Measurements from ENCODE around the gene MYBPH. TPM values are rescaled to one million over a fixed set of nuclear protein-coding genes. Genes with fewer than 3 reads are reported as not detected.

MYBPH gene
- total RNA-seq, 1 experiment from 2014 or later = not detected

- POLR2A ChIA-PET (ENCODE audit: low non-redundant PET) = no interaction called here
- H3K27ac ChIP-seq (ENCODE audit: low read depth, low read length, poor library complexity, severe bottlenecking) = no peak overlapping the region
- no peak for TF ChIP-seq CTCF (conservative IDR thresholded peaks at IDR 0.05; ENCODE audit: low read depth, low read length)
- no peak for TF ChIP-seq EZH2 (IDR thresholded peaks at IDR 0.05; ENCODE audit: borderline replicate concordance, low read depth, low read length, poor library complexity, severe bottlenecking)
- CTCF ChIA-PET = interaction anchor here (0.6 to 2.5 kb wide), 4 partner anchors 14 to 132 kb away, joined by 3 to 23 read pairs (median 3); no protein-coding TSS in a partner anchor
- H3K27me3 ChIP-seq (replicated peaks; ENCODE audit: insufficient read depth, low read depth, low read length, poor library complexity) = no peaks in the 10 kb centered on the region
- no peaks in the 10 kb centered on the region for H3K9me3 ChIP-seq (ENCODE audit: low read depth, low read length, poor library complexity, severe bottlenecking)
- H3K36me3 ChIP-seq (ENCODE audit: insufficient read depth, low read length, poor library complexity, severe bottlenecking) = no peaks in the 10 kb centered on the region
- peaks cover 5% of the 10 kb centered on the region for H3K4me1 ChIP-seq (ENCODE audit: insufficient read depth, low read length, poor library complexity, severe bottlenecking)
- BruUV-seq (replicated peaks) = no TSS peak
- no peak for DNase-seq (ENCODE audit: low spot score)
- H3K4me3 ChIP-seq (ENCODE audit: low read depth, low read length, poor library complexity, severe bottlenecking) = no peak overlapping the region
- intact Hi-C loops (cut with micrococcal nuclease; ENCODE audit: unreplicated experiment) = loop anchor here (1.0 to 5.0 kb wide), 2 partner anchors 54 to 132 kb away; no protein-coding TSS in a partner anchor
Observed at GRCh38 chr1:203171341-203172183, 4.1 kb downstream of the MYBPH start.

GRCh38 chr1:203170625-203171330 lies 4.8 kb downstream of the MYBPH start:
- no peak for DNase-seq (ENCODE audit: low spot score)
- TF ChIP-seq CTCF (conservative IDR thresholded peaks at IDR 0.05; ENCODE audit: low read depth, low read length) (no peak), EZH2 (IDR thresholded peaks at IDR 0.05; ENCODE audit: borderline replicate concordance, low read depth, low read length, poor library complexity, severe bottlenecking) (no peak)
- Histone ChIP-seq H3K27me3 (replicated peaks; ENCODE audit: insufficient read depth, low read depth, low read length, poor library complexity) (no peaks in the 10 kb centered on the region), H3K9me3 (ENCODE audit: low read depth, low read length, poor library complexity, severe bottlenecking) (no peaks in the 10 kb centered on the region), H3K4me1 (ENCODE audit: insufficient read depth, low read length, poor library complexity, severe bottlenecking) (peaks cover 5% of the 10 kb centered on the region), H3K27ac (ENCODE audit: low read depth, low read length, poor library complexity, severe bottlenecking) (no peak overlapping the region), H3K36me3 (ENCODE audit: insufficient read depth, low read length, poor library complexity, severe bottlenecking) (no peaks in the 10 kb centered on the region), H3K4me3 (ENCODE audit: low read depth, low read length, poor library complexity, severe bottlenecking) (no peak overlapping the region)
- no TSS peak for BruUV-seq (replicated peaks)
- ChIA-PET CTCF (interaction anchor here (0.6 to 2.5 kb wide), 2 partner anchors 14 to 131 kb away, joined by 3 to 23 read pairs; no protein-coding TSS in a partner anchor), POLR2A (ENCODE audit: low non-redundant PET) (no interaction called here)
- intact Hi-C loops (cut with micrococcal nuclease; ENCODE audit: unreplicated experiment) = loop anchor here (5.0 kb wide), 1 partner anchor 53 kb away; no protein-coding TSS in a partner anchor

DNA sequence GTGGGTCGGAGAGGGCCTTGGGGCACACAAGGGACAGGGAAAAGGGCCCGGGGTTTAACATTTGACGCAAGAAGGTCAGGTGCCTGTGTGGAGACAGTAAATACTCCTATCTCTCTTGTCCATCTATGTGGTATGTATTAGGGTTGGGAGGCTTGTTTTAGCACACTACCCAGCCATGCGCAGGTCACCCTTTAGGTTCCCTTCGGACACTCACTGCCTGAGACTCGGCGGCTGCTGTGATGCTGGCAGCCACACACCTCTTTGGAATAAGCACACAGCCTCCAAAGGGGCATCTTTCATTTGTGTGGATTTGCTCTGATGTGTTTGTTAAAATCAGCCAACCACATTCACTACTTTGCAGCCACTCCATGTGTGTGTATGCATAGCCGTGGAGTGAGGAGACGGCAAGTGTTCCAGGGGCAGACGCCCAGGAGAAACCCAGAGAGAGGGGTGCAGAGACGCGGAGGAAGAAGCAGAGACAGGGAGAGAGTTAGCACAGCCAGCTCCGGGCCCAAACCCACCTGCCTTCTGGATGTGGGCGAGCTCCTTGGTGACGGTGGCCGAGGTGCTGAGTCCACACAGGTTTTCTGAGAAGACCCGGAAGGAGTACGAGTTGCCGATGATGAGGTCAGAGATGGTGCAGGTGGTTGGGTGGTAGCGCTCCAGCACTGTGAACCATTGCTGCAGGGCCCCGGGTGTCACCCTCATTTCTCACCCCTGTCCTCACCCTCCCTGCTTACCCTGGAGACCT lies 5.7 kb downstream of the MYBPH start:
- CTCF ChIA-PET = interaction anchor here (0.6 kb wide), 2 partner anchors 49 to 198 kb away, joined by 3 to 9 read pairs; no protein-coding TSS in a partner anchor
- H3K27me3 ChIP-seq (replicated peaks; ENCODE audit: insufficient read depth, low read depth, low read length, poor library complexity) = no peaks in the 10 kb centered on the region
- intact Hi-C loops (cut with micrococcal nuclease; ENCODE audit: unreplicated experiment) = loop anchor here (5.0 kb wide), 1 partner anchor 53 kb away; no protein-coding TSS in a partner anchor
- POLR2A ChIA-PET (ENCODE audit: low non-redundant PET) = no interaction called here
- no peaks in the 10 kb centered on the region for H3K36me3 ChIP-seq (ENCODE audit: insufficient read depth, low read length, poor library complexity, severe bottlenecking)
- BruUV-seq (replicated peaks) = no TSS peak
- H3K27ac ChIP-seq (ENCODE audit: low read depth, low read length, poor library complexity, severe bottlenecking) = no peak overlapping the region
- H3K4me3 ChIP-seq (ENCODE audit: low read depth, low read length, poor library complexity, severe bottlenecking) = no peak overlapping the region
- peaks cover 5% of the 10 kb centered on the region for H3K4me1 ChIP-seq (ENCODE audit: insufficient read depth, low read length, poor library complexity, severe bottlenecking)
- DNase-seq (ENCODE audit: low spot score) = no peak
- H3K9me3 ChIP-seq (ENCODE audit: low read depth, low read length, poor library complexity, severe bottlenecking) = no peaks in the 10 kb centered on the region
- TF ChIP-seq EZH2 (IDR thresholded peaks at IDR 0.05; ENCODE audit: borderline replicate concordance, low read depth, low read length, poor library complexity, severe bottlenecking) (no peak), CTCF (conservative IDR thresholded peaks at IDR 0.05; ENCODE audit: low read depth, low read length) (no peak)
